Hepatic stellate cell (primary cell): ENCODE measurements around the gene PIGA.

Source experiments
- DNase-seq: peaks from one replicate; pipeline ENCODE4 v3.0.0; 2011; ENCODE audit warnings: low spot score

PIGA gene, protein sequence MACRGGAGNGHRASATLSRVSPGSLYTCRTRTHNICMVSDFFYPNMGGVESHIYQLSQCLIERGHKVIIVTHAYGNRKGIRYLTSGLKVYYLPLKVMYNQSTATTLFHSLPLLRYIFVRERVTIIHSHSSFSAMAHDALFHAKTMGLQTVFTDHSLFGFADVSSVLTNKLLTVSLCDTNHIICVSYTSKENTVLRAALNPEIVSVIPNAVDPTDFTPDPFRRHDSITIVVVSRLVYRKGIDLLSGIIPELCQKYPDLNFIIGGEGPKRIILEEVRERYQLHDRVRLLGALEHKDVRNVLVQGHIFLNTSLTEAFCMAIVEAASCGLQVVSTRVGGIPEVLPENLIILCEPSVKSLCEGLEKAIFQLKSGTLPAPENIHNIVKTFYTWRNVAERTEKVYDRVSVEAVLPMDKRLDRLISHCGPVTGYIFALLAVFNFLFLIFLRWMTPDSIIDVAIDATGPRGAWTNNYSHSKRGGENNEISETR

DNA sequence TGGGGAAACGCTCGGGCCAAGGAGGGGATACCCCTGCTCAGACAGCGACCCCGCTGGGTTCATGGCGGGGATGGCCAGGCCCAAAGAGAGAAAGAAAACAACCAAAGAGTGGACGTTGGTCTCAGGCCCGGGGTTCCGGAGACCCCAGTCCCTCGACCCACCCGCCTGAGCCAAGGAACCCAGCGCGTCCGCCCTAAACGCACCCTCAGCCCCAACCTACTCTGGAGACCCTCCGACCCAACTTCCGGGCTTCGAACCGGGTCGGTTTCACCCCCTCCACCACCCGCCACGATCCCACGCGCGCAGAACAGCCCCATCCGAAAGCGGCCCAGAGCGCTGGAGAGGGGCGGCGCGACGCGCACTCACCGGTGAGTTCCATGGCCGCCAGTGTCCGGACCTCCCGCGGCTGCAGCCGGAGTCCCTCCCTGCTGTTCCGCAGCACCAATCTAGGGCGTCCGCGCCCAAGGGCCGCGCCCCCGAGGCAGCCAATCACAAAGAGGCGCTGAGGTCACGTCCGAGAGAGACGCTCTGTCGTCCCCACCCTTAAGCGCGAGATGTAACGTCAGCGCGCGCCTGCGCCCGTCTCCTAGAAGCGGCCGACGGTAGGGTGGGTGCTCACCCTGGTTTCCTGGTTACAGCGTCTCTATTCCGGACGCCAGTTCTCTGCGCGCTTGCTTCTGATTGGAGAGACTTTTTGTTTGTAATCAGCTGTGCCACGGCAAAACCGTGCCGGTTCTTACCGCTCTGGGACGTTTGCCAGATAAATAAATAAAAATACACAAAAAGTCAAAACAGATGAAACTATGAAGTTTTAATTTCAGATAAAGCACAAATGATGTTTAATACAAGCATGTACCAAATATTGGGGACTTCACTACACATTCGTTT, at the start of gene PIGA:
Gene PIGA, minus strand, starts transcription at position 389 of the 888 bp plus-strand sequence. CDS start 3,593 bp downstream, outside the sequence.
- peak; percentile 88 for DNase-seq

DNA sequence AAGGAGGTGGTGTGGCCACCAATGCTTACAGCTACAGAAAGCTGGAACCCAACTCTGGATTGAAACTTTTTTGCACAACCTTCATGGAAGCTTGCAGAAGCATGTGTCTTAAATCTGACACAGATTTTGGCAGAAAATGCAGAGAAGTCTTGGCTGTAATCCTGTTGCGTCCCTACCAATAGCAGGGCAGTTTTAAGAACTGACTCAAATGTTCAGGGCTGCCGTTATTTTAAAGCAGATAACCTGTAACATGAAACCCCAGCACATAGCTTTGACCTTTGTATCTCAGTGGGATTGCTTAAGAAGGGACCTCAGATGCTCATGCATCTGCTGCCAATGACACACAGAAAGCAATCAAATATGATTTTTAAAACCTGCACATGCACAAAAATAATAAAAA, 49.0 kb upstream of the PIGA start, which contains the start of gene VEGFD:
Gene VEGFD, minus strand, starts transcription at position 110 of the 400 bp plus-strand sequence. CDS start 467 bp downstream, outside the sequence.
- DNase-seq = no peak

DNA sequence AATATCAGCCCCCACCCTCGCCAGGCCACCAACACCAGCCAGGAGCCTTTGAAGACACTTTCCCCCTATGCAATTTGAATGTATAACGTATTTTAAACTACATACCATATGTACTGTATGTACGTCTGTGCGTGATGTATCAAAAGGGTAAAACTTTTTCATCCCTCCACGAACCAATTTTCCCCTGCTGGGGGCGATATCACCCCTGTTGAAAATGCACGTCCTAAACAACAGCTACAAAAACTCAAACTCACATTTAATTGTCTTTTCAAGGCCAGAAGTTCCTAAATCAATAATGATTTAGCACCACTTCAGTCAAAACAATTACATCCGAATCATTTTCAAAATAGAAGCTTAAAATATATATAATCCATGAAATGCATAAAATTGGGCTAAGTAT, 47.5 kb upstream of the PIGA start:
- DNase-seq = no peak

DNA sequence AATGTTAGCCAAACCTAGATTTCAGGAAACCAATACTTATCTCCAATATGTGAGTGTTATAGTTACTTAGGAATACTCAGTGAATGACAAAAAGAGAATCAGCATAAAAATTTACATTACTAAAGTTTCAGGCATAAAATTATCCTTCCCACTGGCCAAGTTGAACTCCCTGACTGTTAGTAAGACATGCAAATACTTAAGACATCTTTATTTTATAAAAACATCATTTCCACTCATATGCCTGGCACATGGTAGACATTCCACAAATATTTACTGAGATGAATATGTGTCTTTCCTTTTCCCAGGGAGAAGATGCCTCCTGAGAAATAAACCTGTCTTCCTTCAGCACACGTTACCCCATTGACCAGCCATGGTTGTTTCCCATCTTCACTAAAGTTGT, 41.6 kb upstream of the PIGA start:
- DNase-seq = no peak

DNA sequence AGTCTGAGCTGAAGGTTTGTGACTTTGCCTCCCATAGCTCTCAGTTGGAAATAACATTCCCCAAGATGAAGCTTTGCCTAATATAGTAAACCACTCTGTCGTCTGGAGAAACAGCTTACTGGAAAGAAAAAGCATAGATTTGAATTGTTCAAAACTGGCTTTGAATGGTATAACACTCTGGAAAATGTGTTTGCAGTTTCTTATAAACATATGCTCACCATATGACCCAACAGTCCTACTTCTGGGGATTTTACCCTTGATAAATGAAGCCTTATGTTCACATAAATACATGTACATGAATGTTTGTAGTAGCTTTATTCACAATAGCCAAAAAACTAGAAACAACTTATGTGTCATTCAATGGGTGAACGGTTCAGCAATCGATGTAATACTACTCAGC, 38.7 kb upstream of the PIGA start:
- DNase-seq = no peak

DNA sequence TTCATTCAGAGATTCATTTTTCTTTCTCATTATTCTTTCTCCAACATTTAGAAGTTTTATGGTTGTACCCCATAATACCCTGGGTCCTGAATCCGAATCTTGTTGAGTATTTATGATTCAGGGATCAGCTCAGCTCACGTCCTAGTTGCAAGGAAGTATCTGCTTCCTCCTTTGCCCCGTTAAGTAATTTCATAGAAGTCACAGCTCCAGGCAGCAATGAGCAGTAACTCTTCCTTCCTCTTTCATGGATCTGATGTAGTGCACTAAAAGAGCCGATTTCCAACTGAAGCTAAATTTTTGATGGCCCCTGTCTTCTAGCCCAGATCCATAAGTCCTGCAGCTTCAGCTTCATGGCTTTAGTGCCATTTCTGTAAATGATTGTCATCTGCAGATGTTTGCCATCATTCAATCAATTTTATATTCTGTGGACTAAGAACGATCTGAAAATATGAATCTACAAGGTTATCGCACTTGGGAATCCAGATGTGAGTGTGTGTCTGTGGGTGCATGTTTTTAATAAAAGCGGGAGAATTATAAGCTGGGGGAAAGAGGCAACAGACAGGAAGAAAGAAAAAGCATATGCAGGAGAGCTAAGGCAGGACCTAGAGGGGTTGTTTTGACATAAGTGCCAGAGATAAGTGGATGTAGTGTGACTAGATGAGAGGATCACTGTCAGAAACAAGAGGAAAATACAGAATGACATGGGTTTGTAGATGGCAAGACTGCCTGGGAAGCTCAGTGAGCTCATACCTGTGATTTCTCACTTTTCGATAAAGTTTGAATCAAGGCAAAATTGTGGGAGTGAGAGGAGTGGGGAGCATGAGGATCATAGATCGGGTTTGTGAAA, 31.4 kb upstream of the PIGA start:
- DNase-seq = no peak

DNA sequence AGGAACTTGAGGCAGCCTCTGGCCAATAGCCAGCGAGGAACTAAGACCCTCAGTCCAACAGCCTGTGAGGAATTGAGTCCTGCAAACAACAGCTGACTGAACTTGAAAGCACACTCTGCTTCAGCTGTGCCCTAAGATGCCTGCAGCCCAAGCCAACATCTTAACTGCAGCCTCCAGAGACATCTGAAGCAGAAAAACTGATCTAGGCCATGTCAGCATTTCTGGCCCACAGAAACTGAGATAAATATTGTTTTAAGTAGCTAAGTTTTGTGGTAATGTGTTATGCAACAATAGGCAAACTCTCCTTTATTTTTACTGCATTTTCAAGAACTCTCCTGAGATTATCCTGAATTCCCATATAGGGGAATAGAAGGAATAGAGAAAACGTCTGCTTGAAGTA, 24.4 kb upstream of the PIGA start:
- no peak for DNase-seq

DNA sequence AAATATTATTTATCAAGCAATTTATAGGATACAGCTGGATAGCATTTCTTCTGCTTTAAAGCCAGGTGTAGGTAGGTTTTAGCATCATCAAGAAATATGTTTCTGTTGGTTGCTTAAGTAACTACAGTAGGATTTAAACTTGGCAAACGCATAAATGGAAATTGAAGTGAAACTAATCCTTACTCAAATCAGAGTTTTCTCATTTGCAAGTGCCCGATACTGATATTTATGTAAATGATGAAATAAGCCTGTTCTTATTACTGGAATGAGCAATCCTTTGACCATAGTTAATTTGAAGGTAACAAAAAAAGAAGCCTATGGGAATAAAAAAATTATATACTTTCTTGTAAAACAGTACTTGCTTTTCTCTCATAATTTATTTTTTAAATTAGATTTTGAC, 23.2 kb upstream of the PIGA start:
- DNase-seq = no peak

DNA sequence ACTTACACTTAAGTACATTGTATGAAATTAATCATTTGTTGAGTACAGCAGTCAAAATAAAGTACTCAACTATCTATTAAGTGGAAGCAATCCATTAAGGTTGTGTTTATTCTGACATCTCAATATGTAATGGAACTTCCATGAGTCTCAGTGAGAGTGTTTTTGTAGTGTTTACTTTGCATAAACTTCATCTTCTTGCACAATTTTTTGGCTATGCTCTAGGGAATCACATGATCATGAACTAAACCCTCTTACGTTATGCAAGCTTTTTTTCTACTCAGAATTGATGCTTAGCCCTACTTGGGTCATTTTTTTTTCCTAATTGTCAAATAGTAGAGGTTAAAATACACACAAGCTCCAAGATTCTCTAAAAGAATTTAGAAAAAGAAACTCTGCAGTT, 21.1 kb upstream of the PIGA start:
- no peak for DNase-seq

DNA sequence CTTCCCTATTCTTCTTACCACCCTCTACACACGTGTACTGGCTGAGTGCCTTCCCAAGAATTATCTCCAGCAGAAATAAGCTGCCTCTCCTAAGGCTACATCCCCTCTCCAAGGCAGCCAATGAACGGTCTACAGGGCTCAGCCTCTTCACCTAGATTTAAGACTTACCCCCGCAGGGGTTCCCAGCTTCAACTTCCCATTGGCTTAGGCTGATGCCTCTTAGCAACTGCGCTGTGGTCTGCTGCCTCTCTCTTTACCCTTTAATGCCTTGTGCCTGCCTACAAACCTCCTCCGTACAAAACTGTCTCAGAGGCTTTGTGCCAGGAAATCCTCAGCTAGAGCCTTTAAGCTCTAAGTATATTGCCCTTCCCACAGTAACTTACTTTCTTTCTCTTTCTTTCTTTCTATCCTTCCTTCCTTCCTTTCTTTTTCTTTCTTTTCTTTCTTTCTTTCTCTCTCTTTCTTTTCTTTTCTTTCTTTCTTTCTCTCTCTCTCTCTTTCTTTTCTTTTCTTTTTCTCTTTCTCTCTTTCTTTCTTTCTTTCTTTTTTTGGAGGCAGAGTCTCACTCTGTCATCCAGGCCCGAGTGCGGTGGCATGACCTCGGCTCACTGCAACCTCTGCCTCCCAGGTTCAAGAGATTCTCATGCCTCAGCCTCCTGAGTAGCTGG, 15.1 kb upstream of the PIGA start:
- no peak for DNase-seq

DNA sequence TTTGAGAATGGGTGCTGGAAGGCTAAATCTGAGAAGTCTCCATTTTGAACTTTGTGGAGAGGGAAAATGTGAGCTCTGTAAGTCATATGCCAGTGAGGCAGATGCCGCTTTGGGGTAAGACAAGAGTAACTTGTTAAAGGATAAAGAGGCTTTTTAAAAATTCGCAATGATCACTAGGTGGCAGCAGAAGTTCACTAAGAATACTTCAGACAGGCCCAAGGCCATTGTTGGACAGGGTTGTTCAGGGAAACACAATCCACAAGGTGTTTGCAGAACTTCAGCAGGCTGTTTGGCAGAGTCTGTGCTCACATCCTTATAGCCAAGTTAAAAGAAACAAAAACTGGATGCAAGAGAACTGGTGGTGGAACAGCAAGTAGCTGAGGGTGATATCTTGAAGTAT, 13.7 kb upstream of the PIGA start:
- DNase-seq = peak; percentile 38

DNA sequence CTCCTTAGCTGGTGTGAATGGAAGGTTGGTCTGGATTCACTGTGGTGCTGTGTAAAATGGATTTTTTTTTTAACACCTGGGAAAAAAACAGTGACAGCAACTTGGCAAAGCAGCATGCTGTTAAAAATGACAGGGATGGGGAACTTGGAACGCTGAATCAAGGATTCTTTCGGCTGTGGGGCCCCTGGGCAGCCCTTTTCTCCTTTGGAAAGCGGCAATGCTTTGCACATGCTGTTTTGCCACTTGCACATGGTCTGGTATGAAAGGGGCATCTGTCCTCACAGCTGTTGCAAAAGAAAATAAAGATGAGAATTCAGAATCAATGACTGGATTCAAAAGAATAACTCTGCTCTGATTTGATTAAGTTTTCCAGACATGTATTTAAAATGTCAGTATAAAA, 10.7 kb upstream of the PIGA start:
- DNase-seq = no peak

DNA sequence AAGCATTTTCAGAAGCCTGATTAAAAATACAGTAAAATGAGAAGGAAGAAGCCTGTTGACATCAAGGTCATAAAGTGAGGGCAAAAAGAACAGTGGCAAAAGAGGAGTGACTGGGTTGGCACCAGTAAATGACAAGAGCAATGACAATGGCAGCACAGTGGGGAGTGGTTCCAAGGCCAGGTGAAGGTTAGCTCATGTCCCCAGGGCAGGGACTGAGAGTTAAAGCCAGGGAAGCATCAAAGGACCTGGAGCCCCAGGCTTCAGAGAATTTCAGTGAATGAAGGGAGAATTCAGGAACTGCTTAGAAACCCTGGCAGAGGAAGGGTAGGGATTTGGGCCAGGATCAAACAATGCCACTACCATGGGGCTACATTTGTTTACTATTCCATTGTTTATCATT, 8.8 kb upstream of the PIGA start:
- DNase-seq = no peak

DNA sequence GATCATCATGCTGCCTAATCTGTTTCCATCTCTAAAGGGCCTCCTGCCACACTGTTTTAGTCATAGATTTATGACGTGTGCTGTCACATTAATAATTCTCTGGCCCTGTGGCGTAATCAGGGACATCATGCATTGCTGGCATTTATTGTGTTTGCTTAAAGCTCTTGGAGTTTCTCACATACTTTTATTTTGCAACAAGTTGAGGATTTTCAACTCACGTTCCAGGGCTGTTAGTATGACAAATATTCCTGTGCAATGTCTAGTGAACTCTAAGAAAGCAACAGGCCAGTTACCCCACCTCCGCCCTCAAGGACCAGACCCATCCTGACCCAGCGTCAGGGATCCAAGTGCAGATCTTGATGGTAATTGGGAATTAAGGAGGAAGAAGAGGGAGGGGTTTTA, 7.8 kb upstream of the PIGA start:
- DNase-seq = no peak

DNA sequence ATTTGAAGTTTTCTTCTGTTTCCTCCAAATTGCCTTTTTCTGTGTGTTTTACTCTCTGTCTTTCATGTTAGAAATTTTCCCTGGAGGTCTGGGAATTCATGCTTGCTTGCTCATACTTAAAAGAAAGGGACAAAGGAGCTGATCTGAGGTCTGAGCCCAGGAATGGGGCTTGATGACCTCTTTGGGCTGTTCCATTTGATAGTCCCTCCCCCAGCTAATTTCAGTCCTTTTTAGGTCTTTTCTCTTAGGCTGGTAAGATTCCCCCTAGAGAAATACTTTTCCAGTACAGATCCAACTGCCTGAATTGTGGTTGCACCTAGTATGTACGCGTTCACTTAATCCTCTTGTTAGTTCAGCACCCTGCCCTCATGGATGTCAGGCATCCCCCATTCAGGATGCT, 5.5 kb upstream of the PIGA start:
- no peak for DNase-seq

DNA sequence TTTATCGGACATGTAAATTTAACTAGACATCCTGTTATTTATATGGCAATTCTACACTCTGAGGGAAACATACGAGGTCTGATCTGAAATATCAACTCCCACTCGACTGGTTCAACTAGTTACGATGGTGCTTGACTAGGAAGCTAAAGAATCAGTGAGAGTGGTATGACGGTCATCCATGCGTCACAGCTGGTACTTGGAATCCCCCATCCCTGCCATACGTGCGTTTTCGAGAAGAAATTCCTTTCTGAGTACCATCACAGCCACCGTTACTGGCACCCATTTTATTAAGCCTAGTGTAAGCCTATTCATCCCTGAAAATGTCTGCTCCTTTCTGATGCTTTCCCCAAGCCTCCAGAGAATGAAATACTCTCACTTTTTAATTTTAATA, 695 bp upstream of the PIGA start:
- DNase-seq = peak; percentile 26

DNA sequence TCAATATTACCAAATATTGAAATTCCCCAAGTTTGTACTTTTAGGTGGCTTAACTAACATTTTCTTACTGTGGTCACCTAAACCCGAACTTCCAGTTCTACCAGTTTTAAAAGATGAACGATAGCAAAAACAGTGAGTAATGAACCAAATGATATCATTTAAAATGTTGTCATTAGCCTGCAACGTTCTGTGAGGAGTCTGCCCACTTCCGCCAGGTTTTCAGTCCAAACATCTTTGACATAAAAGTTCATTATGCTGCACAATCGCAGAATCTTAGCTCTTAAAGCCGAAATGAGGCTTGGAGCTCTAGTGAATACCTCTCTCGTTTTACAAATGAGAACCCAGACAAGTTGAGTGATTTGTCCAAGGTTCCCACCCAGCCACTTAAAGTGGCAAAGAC, 762 bp downstream of the PIGA start:
- DNase-seq = peak; percentile 15

DNA sequence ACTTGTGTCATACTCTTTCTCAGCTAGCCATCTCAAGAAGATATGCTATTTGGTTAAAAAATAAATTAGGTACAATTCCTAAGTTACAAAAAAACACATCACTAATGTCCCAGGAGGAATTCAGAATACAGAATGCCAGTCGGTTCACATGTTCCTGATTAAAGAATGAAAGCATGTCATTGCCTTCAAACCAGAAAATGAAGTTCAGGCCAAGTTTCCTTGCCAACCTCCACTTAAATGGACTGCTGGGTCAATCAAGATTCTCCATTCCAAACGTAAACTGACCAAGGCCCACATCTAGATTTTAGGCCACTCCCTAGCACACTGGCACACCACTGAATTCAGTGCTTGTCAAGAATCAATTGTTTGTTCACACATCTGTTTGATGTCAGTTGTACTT, 6.5 kb downstream of the PIGA start:
- no peak for DNase-seq

DNA sequence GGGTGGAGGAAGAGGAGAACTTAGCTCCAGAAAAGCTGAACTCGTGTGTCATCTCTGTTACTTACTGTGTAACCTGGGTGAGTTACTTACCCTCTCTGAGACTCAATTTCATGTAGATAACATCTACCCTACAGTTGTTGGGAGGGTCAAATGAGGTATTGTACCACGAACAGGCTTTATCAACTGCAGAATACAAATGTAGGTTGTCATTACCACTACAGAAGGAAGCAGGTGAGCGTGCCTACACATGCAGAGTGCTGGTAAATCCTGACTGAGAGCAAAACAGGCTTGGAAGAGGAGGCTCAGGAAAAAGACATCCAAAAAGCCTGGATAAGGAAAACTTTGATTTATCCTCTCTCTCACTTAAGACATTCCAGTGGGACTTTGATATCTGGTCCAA, 7.2 kb downstream of the PIGA start:
- DNase-seq = no peak

DNA sequence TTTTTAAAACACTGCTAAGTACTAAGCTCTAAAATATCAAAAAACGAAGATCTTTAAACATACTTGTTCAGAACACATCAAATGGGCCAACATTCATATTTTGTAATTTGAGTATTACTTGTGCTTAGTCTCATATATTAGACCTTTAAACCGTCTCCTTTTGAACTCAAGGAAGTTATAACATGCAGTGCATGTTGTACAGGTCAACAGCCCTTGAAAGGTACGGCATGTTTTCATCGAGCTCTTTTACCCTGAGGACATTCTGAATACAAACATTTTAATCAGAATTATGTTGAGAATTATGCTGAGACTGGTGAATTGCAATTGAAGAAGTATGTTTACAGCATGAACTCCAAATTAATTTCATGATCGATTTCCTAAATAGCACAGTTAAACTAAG, 12.9 kb downstream of the PIGA start:
- no peak for DNase-seq

DNA sequence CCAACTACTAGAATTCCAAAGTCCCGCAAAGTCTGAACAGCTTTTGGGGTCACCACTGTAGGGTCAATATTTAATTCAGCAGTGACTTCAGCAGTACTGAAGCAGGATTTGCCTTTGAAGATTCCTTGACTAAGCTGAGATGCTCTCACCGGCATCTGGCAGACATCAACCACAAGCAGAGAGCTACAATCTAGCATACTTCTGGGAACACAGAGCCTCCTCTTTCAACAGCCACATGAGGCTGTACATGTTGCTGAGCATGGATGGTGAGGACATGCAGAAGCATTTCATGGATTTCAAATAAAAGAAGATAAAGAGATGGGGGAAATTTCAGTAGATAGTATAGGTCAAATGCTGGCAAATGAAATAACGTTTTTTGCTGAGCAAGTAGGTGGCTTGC, 13.3 kb downstream of the PIGA start:
- DNase-seq = no peak

DNA sequence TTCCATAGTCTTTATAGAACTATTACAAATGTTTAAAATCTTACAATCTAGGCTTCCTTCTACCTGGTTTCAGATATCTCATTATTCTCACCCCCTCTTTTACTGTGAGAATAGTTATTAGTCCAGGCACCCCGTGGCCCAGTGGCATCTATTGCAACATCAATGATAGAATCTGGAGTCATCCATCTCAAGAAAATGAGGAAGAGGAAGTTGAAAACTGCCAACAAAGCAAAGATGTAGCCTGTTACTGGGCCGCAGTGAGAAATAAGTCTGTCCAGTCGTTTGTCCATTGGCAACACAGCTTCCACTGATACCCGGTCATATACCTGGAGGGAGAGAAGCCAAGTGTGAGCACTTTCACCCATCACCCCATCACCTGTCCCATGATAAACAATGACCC, 13.9 kb downstream of the PIGA start:
- no peak for DNase-seq
